ENCODE data around the gene ENO1.
"Not testable (repeated sequence)": the region's sequence is repeated elsewhere in the genome, so short reads cannot be mapped to it uniquely, and the experiment has no call there.

- TF ChIP-seq CTCF (IDR thresholded peaks at IDR 0.05; ENCODE audit: low read depth, low read length); POLR2A (IDR thresholded peaks at IDR 0.05; ENCODE audit: extremely low read depth, insufficient read length); MYC (IDR thresholded peaks at IDR 0.05; ENCODE audit: low read depth, low read length): not testable (repeated sequence)
- TF ChIP-seq, protein P1, sequence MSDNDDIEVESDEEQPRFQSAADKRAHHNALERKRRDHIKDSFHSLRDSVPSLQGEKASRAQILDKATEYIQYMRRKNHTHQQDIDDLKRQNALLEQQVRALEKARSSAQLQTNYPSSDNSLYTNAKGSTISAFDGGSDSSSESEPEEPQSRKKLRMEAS (IDR thresholded peaks at IDR 0.05; ENCODE audit: low read depth, low read length) = not testable (repeated sequence)
These were observed 39.0 kb upstream of the ENO1 start for GRCh38 chr1:8917536-8917935.
